Stimulated activated naive CD8-positive, alpha-beta T cell treated with anti-CD3 and anti-CD28 coated beads, Interleukin-15, Interleukin-2, amounts not matched to agents 100 ng/mL and 50 ng/mL, for 24 hours (primary cell): ENCODE measurements around the gene IL26.
A peak's percentile ranks its signal among the peaks of the same experiment; 100 is the strongest.
"Not testable (repeated sequence)": the region's sequence is repeated elsewhere in the genome, so short reads cannot be mapped to it uniquely, and the experiment has no call there.

Source experiments
- H3K27ac Mint-ChIP-seq: one replicate; pipeline ENCODE4 v1.8.0; 2021; ENCODE audit warnings: mild to moderate bottlenecking, mixed read lengths
- H3K27me3 Mint-ChIP-seq: one replicate; pipeline ENCODE4 v1.8.0; 2021; ENCODE audit warnings: mixed read lengths
- H3K36me3 Mint-ChIP-seq: one replicate; pipeline ENCODE4 v1.8.0; 2021; ENCODE audit warnings: low read depth, mixed read lengths
- H3K4me1 Mint-ChIP-seq: one replicate; pipeline ENCODE4 v1.8.0; 2021; ENCODE audit warnings: low read depth, mixed read lengths
- H3K4me3 Mint-ChIP-seq: one replicate; pipeline ENCODE4 v1.8.0; 2021; ENCODE audit warnings: mild to moderate bottlenecking, mixed read lengths
- H3K9me3 Mint-ChIP-seq: one replicate; pipeline ENCODE4 v1.8.0; 2021; ENCODE audit warnings: mixed read lengths

IL26 gene

DNA sequence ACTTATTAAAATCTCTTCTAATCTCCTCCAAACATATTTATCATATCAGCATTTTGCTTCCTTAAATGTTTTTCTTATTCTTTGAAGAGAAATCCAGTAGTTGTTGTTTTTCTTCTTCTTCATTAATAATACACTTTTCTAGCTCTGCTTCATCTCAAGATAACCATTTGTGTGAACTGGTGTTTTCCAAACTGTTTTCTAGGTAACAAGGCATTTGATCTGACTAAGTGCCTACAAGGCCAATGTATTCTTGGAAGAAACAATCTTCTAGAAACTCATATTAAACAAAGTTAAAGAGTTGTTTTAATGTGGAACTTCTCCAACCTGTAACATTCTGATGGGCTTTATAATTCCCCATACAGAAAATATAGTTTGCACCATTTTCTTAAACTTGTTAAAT is 35.3 kb downstream of the IL26 start:
- Mint-ChIP-seq H3K36me3 (no peaks in the 10 kb centered on the region), H3K27me3 (peaks cover 5% of the 10 kb centered on the region), H3K4me1 (peaks cover 48% of the 10 kb centered on the region), H3K4me3 (no peak overlapping the region), H3K27ac (peak overlapping the region; percentile 83), H3K9me3 (peaks cover 7% of the 10 kb centered on the region)

DNA sequence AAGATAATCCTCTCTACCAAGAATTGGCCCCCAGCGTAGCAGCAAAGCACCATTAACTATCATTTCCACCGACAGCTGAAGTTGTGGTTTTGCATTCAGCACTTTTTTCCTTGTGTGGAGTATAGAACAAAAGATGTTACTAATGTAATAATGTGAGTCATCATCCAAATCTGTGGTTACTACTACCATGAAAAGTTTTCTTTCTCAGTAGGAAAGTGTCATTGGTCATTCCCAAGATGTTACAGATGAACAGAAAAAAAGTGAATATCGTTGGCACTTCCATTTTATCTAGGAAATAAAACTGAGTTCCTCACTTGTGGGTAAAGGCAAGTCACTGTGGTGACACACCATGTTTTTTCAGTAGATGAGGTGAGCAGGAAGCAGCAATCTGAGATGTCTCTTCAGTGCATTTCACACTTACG is 35.8 kb downstream of the IL26 start:
- Mint-ChIP-seq H3K36me3 (no peaks in the 10 kb centered on the region), H3K27me3 (peaks cover 5% of the 10 kb centered on the region), H3K9me3 (peaks cover 7% of the 10 kb centered on the region), H3K4me1 (peaks cover 43% of the 10 kb centered on the region), H3K27ac (peak overlapping the region; percentile 83), H3K4me3 (peak overlapping the region; percentile 42)

DNA sequence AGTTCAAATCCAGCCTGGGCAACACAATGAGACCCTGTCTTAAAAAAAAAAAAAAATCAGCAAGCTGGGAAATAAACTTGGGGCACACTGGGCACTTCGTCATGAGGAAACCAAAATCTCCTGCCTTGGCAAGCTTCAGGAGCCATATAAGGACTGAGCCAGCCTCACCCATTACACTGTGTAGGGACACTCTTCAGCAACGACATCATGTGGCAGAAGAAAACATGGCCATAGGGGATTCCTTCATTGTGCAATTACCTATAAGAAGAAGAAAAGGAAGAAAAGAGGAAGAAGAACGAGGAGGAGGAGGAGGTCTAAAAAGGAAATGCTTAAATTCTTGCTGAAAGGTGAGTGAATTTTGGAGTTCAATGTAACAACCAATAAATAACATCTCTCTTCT is 40.0 kb downstream of the IL26 start:
- Mint-ChIP-seq H3K27me3 (peaks cover 5% of the 10 kb centered on the region), H3K27ac (no peak overlapping the region), H3K36me3 (peaks cover 4% of the 10 kb centered on the region), H3K4me1 (peaks cover 49% of the 10 kb centered on the region), H3K9me3 (peaks cover 7% of the 10 kb centered on the region), H3K4me3 (no peak overlapping the region)

DNA sequence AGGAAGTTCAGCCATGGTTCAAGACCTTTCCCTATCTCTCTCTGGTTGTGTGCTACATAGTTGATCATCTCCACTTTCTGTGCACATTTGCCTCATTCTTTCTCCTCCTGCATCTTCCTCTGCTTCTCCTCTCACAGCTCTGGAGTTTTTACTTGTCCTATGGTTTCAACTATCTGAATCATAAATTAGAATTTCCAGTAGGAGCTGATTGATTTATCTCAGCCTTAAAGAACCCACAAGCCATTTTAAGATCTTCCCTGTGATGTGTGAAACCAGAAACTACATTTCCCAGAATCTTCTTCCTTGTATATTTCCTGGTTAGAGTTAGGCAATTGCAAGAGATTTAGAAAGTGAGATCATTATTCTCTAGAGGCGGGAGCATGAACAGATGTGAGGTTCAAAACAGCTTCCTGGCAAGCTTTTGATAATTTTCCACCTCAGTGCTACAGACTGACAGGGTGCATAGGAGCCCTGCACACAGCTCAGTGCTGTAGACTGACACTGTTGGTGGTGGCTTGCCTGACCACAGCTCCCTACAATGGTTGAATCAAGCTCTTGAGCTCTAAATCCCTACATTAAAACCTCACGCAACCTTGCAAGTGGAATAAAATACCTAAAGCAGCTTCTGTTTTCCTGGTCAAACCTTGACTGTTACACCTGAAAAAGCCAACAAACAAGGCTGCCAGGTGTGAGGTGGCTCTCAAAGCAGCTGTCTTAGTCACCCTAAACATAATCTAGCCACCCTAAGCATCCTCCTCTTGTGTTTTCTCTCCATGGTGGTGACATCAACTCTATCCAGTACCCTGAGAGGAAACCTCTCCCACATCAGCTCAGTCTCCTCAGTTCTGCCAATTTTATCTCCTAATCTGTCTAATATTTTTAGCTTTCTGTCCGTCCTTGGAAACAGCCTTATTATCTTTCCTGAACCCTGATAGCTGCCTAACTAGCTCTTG is 44.5 kb downstream of the IL26 start:
- peak overlapping the region; percentile 70 for H3K4me3 Mint-ChIP-seq
- no peaks in the 10 kb centered on the region for H3K9me3 Mint-ChIP-seq
- peaks cover 67% of the 10 kb centered on the region for H3K4me1 Mint-ChIP-seq
- peak overlapping the region; percentile 98 for H3K27ac Mint-ChIP-seq
- peaks cover 5% of the 10 kb centered on the region for H3K36me3 Mint-ChIP-seq
- H3K27me3 Mint-ChIP-seq: no peaks in the 10 kb centered on the region

DNA sequence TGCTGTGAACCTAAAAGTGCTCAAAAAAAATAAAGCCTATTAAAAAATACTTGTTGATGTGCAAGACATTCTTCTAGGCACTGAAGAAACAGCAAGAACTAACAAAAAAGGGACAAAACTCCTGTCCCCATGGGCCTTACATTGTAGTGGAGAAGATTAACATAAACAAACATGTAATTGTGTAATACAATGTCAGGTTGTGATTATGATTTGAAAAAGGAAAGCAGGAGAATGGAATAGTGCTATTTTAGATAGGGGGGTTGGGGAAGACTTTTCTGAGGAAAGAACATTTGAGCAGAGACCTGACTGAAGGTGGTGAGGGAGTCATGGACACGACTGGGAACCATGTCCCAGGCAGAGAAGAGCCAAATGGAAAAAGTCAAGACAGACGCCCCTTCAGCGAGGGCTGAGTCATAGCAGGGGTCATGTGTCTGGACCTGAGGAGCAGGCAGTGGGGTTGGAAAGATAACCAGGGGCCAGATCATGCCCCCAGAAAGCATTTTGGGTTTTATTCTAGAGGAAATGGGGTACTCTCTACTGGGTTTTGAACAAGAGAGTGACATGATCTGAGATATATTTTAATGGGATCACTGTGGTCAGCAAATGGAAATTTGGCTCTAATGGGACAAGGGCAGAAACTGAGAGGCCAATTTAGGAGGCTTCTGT is 46.7 kb downstream of the IL26 start:
- Mint-ChIP-seq H3K36me3 (peaks cover 5% of the 10 kb centered on the region), H3K27ac (peak overlapping the region; percentile 79), H3K4me3 (peak overlapping the region; percentile 8), H3K27me3 (no peaks in the 10 kb centered on the region), H3K9me3 (no peaks in the 10 kb centered on the region), H3K4me1 (peaks cover 89% of the 10 kb centered on the region)

DNA sequence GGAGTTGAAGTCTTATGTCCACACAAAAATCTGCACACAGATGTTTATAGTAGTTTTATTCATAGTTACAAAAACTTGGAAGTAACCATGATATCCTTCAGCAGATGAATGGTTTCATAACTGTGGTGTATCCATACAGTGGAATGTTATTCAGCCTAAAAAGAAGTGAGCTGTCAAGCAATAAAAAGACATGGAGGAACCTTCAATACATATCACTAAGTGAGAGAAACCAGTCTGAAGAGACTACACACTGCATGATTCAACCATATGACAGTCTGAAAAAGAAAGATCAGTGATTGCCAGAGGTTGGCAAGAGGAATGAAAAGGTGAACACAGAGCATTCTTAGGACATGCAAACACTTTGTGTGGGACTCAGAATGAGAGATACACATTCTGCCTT is 47.4 kb downstream of the IL26 start:
- H3K27me3 Mint-ChIP-seq: no peaks in the 10 kb centered on the region
- H3K4me3 Mint-ChIP-seq: no peak overlapping the region
- H3K36me3 Mint-ChIP-seq: peaks cover 5% of the 10 kb centered on the region
- no peaks in the 10 kb centered on the region for H3K9me3 Mint-ChIP-seq
- H3K27ac Mint-ChIP-seq: no peak overlapping the region
- H3K4me1 Mint-ChIP-seq: peaks cover 93% of the 10 kb centered on the region

DNA sequence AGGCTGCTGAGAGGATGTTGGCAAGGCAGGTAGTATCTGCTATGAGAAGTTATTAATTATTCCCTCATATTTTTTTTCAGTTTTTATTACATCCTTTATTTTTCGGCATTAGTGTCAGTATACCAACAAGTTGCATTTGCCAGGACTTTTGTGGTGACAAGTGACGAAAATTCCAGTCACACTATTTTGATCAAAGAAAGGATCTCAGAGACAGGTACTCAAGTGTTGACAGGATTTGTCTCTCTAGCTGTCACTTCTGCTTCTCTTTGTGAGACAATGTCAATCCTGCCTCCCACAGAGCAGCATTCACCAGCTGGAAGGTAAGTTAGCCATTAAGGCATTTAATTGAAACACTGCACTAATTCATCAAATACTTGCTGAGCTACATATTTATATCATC is 48.0 kb downstream of the IL26 start:
- Mint-ChIP-seq H3K27ac (peak overlapping the region; percentile 68), H3K4me1 (peaks cover 88% of the 10 kb centered on the region), H3K4me3 (no peak overlapping the region), H3K27me3 (no peaks in the 10 kb centered on the region), H3K9me3 (no peaks in the 10 kb centered on the region), H3K36me3 (peaks cover 5% of the 10 kb centered on the region)

DNA sequence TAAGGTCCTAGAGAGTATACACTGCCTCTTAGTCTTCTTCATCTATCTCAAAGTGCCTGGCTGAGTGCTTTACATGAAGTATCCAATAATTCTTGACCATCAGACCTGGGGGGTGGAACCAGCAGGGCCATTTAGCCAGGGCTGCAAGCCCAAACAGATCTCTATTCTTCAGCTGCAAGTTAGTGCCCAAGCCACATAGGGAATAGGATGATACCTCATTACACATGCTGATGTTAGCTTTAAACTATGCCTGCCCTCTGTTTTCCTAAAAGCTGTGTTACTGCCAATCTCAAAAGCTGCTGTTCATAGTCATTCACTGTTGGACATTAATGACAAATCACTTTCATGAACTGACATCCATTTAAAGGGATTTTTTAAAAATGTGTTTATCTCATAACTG is 49.4 kb downstream of the IL26 start:
- peaks cover 5% of the 10 kb centered on the region for H3K36me3 Mint-ChIP-seq
- H3K27ac Mint-ChIP-seq: peak overlapping the region; percentile 76

DNA sequence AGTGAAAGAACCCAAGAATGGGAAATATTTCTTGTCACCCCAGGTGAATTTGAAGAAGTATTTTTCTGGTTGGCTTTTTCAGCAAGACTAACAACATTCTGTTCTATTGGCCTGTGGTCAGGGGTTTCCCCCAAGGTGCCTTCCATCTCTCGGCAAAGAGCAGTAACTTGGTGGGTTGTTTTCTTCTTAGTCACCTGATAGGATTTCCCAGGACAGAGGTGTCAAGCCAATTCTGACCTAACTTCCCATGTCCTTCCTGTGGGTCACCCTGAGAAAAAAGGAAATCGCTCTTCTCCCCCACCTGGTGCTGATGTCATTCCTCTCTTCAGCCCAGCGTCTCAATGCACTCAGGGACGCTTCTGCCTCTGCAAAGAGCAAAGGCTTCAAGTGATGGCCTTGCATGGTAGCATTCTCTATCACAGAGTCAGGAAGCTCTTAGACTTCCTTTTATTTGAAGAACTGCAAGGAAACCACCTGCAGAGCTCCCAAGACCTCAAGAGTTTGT is 50.0 kb downstream of the IL26 start:
- peaks cover 73% of the 10 kb centered on the region for H3K4me1 Mint-ChIP-seq
- H3K36me3 Mint-ChIP-seq: peaks cover 1% of the 10 kb centered on the region
- no peaks in the 10 kb centered on the region for H3K9me3 Mint-ChIP-seq
- peak overlapping the region; percentile 76 for H3K27ac Mint-ChIP-seq
- no peaks in the 10 kb centered on the region for H3K27me3 Mint-ChIP-seq
- H3K4me3 Mint-ChIP-seq: peak overlapping the region; percentile 65

More for the DNA sequence above, 49.4 kb downstream of the IL26 start:
- Mint-ChIP-seq H3K4me1 (peaks cover 77% of the 10 kb centered on the region), H3K27me3 (no peaks in the 10 kb centered on the region), H3K9me3 (no peaks in the 10 kb centered on the region), H3K4me3 (peak overlapping the region; percentile 65)

DNA sequence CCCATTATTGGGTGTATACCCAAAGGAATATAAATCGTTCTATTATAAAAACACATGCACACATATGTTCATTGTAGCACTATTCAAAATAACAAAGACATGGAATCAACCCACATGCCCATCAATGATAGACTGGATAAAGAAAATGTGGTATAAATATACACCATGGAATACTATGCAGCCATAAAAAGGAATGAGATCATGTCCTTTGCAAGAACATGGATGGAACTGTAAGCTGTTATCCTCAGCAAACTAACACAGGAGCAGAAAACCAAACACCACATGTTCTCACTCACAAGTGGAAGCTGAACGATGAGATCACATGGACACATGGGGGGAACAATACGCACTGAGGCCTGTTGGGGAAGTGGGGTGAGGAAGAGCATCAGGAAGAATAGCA is 50.8 kb downstream of the IL26 start:
- peaks cover 67% of the 10 kb centered on the region for H3K4me1 Mint-ChIP-seq
- H3K36me3 Mint-ChIP-seq, H3K27me3 Mint-ChIP-seq, H3K9me3 Mint-ChIP-seq: not testable (repeated sequence)
- peak overlapping the region; percentile 65 for H3K4me3 Mint-ChIP-seq
- peak overlapping the region; percentile 76 for H3K27ac Mint-ChIP-seq

DNA sequence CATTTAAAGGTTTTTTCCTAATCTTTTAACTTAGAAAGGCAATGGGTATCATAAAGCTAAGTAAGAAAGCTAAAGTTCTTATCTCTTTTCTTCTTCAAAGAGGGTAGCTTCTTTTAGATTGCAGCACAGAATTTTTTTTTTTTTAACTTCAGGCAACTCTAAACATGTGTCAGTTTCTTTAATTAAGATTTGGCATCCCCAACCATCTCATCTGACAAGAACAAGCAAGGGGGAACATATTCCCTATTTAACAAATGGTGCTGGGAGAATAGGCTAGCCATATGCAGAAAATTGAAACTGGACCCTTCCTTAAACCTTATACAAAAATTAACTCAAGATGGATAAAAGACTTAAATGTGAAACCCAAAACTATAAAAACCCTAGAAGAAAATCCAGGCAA is 51.8 kb downstream of the IL26 start:
- Mint-ChIP-seq H3K36me3 (no peaks in the 10 kb centered on the region), H3K4me3 (no peak overlapping the region), H3K27ac (no peak overlapping the region), H3K4me1 (peaks cover 67% of the 10 kb centered on the region), H3K9me3 (no peaks in the 10 kb centered on the region), H3K27me3 (no peaks in the 10 kb centered on the region)

DNA sequence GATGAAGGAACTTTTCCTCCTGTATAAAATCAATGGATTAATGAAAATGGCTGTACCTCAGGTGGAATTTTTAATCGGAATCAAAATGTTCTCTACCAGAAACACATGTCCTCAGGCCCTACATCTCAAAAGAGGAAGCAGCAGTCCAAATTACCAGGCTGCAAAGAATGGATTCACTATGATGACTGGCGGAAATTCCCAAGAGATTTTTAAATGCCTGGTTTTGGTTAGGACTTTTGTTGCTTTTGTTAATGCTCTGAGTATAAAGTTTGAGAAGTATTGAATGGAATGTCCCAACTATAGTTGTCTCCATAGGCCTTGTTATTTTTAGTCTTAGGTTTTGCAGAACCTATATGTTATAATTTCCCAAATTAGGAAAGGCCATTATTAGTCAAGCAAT is 54.9 kb downstream of the IL26 start:
- Mint-ChIP-seq H3K9me3 (no peaks in the 10 kb centered on the region), H3K36me3 (no peaks in the 10 kb centered on the region), H3K4me3 (no peak overlapping the region), H3K27ac (no peak overlapping the region), H3K27me3 (no peaks in the 10 kb centered on the region), H3K4me1 (peaks cover 49% of the 10 kb centered on the region)

DNA sequence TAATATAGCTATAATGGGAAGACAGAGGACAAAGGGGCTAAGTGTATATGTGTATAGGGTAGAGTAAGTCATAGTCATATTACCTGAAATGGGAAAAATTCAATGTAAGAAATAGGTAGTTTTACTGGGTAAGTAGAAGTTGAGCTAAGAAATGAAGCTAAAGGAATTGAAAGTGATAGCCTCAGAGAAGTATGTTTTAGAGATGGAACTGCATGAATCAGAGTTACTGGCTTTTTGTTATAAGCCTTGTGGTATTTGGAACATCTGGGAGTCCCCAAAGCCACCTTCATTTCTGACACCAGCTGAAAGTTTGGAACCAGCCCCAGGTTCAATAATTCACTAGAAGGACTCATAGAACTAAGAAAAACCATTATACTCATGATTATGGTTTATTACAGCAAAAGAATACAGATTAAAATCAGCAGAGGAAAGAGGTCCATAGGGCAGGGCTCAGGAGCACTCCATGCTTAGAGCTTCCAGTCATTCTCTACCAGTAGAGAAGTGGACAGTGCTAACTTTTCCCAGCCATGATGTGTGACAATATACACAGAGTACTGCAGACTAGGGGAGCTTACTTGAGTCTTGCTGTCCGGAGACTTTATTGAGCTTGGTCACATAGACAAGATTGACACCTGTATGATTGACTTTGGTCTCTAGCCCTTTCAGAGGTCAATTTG is 56.3 kb downstream of the IL26 start:
- Mint-ChIP-seq H3K36me3 (no peaks in the 10 kb centered on the region), H3K9me3 (no peaks in the 10 kb centered on the region), H3K4me3 (no peak overlapping the region), H3K27me3 (no peaks in the 10 kb centered on the region), H3K4me1 (peaks cover 40% of the 10 kb centered on the region), H3K27ac (no peak overlapping the region)

DNA sequence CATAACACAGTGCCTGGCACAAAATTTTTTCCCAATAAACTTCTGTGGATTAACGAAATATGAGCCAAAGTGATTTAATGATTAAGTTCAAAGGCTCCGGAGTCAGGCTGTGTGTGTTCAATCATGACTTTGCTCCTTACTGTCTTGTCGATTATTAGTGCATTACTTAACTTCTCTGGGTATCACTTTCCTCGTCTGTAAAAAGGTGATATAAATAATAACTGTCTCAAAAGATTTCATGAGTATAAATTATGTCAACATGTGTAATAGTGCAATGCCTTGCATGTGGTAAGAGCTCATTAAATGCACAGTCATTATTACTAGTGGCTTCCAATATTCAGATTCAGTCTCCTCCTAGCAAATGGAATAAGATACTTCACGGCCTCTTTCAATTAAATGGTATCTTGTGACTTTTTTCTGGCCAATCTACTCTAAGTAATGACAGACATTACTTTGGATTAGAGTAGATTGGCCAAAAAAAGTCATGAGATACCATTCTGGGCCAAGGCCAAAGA is 59.2 kb downstream of the IL26 start:
- H3K36me3 Mint-ChIP-seq: no peaks in the 10 kb centered on the region
- H3K27ac Mint-ChIP-seq: no peak overlapping the region
- H3K4me3 Mint-ChIP-seq: no peak overlapping the region
- peaks cover 54% of the 10 kb centered on the region for H3K4me1 Mint-ChIP-seq
- H3K27me3 Mint-ChIP-seq: no peaks in the 10 kb centered on the region
- H3K9me3 Mint-ChIP-seq: no peaks in the 10 kb centered on the region
